Stimulated activated CD8-positive, alpha-beta memory T cell treated with anti-CD3 and anti-CD28 coated beads, Interleukin-7, amount 100 ng/mL, for 1 hour (primary cell): Measurements from ENCODE around the gene AP1B1.
"Not testable (repeated sequence)": the region's sequence is repeated elsewhere in the genome, so short reads cannot be mapped to it uniquely, and the experiment has no call there.

Experiments
- DNase-seq, 2 donors: peaks; one replicate each; pipeline ENCODE4 v3.0.0-alpha.2; 2020; ENCODE audit warnings: low read depth in 2 of 2

Gene AP1B1

GRCh38 chr22:29387921-29388758 lies at the start of gene AP1B1:
Gene AP1B1 (minus strand): TSS chr22:29388570. CDS start chr22:29367243, 21,327 bp downstream.
- peak; percentile 87 for DNase-seq

- DNase-seq: no peak
Measured at GRCh38 chr22:29435236-29436136, 47.1 kb upstream of the AP1B1 start.

GRCh38 chr22:29434288-29434687 lies 45.9 kb upstream of the AP1B1 start:
- no peak for DNase-seq

GRCh38 chr22:29433856-29434255 lies 45.5 kb upstream of the AP1B1 start:
- no peak for DNase-seq

- no peak for DNase-seq
Measured at GRCh38 chr22:29431986-29432385, 43.6 kb upstream of the AP1B1 start.

GRCh38 chr22:29427176-29427760 lies 38.9 kb upstream of the AP1B1 start:
- DNase-seq: no peak

- no peak for DNase-seq
Measured at GRCh38 chr22:29426476-29426875, 38.1 kb upstream of the AP1B1 start.

- DNase-seq: not testable (repeated sequence)
Measured at GRCh38 chr22:29418704-29419103, 30.3 kb upstream of the AP1B1 start.

GRCh38 chr22:29414951-29415591 lies 26.7 kb upstream of the AP1B1 start:
- DNase-seq: peak; percentile 25 to 26

- DNase-seq: not testable (repeated sequence)
Measured at GRCh38 chr22:29412772-29413171, 24.4 kb upstream of the AP1B1 start.

GRCh38 chr22:29411569-29412211 lies 23.3 kb upstream of the AP1B1 start:
- DNase-seq: not testable (repeated sequence)

- no peak for DNase-seq
Measured at GRCh38 chr22:29408940-29409339, 20.6 kb upstream of the AP1B1 start.

GRCh38 chr22:29401538-29401937 lies 13.2 kb upstream of the AP1B1 start:
- not testable (repeated sequence) for DNase-seq

- no peak for DNase-seq
Measured at GRCh38 chr22:29400576-29400975, 12.2 kb upstream of the AP1B1 start.

GRCh38 chr22:29397791-29398190 lies 9.4 kb upstream of the AP1B1 start:
- DNase-seq: no peak

- DNase-seq: no peak
Measured at GRCh38 chr22:29396126-29396525, 7.8 kb upstream of the AP1B1 start.

GRCh38 chr22:29394931-29395581 lies 6.7 kb upstream of the AP1B1 start:
- DNase-seq: peak; percentile 27 to 42

GRCh38 chr22:29393019-29393608 lies 4.7 kb upstream of the AP1B1 start:
- DNase-seq: no peak

GRCh38 chr22:29391546-29391945 lies 3.2 kb upstream of the AP1B1 start:
- no peak for DNase-seq

- DNase-seq: no peak
Measured at GRCh38 chr22:29390270-29390669, 1.9 kb upstream of the AP1B1 start.
